HCT116 (cell line): ENCODE results near the gene HS6ST3.

ENCODE experiments used
- CEBPB ChIP-seq: IDR thresholded peaks from 2 replicates; pipeline ENCODE4 v1.6.1; 2012; ENCODE audit warnings: low read depth
- EZH2phosphoT487 ChIP-seq: fragments of 200-600 bp; IDR thresholded peaks from 2 replicates; pipeline ENCODE4 v1.6.1; 2018; ENCODE audit warnings: antibody characterized with exemption, borderline replicate concordance
- POLR2A ChIP-seq: IDR thresholded peaks from 2 replicates; pipeline ENCODE4 v1.7.0; 2011; ENCODE audit warnings: borderline replicate concordance; ENCODE audit not compliant: insufficient read depth, insufficient read length; ENCODE audit errors: extremely low read depth
- SRF ChIP-seq: IDR thresholded peaks from 2 replicates; pipeline ENCODE4 v1.6.1; 2012; ENCODE audit warnings: low read depth
- TF ChIP-seq, protein P1 (sequence below), 3 experiments: fragments of 200-600 bp in 1 of 3; sonication (generic) in 1 of 3; IDR thresholded peaks in 2 of 3; conservative IDR thresholded peaks in 1 of 3; 2 replicates each; pipeline ENCODE4 v1.5.1; 2012 to 2017; ENCODE audit warnings: low read depth in 2 of 3, low read length in 2 of 3, antibody characterized with exemption in 1 of 3, borderline replicate concordance in 1 of 3, control low read depth in 1 of 3, mild to moderate bottlenecking in 1 of 3, mixed read lengths in 1 of 3, mixed run types in 1 of 3, moderate library complexity in 1 of 3; ENCODE audit not compliant: insufficient read depth in 1 of 3
- TF ChIP-seq, protein P2 (sequence below): IDR thresholded peaks from 2 replicates; pipeline ENCODE4 v1.6.1; 2012

DNA sequence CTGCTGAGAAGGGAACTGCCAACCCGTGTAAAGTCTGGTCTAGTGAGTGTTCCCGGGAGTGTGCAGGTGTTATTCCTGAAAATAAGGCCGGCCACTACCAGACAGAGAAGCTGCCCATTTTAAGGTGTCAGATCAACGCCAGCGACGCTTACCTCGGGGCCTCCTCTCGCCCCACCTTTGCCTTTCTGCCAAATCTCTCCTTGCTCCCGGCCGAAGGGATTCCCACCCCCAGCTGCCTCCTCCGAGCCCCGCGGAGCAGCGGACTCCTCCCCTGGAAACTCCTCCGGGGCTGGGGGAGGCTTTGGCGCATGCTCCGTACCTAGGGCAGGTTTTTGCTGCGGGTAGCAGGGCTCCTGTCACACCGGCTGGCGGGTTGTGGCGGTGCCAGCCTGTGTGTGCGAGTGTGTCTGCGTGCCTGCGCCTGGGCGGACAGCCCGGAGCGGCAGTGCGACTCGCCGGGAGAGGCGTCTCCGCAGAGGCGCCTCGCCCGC is at the start of gene HS6ST3:
- no peak for TF ChIP-seq EZH2phosphoT487
- TF ChIP-seq, protein P1, sequence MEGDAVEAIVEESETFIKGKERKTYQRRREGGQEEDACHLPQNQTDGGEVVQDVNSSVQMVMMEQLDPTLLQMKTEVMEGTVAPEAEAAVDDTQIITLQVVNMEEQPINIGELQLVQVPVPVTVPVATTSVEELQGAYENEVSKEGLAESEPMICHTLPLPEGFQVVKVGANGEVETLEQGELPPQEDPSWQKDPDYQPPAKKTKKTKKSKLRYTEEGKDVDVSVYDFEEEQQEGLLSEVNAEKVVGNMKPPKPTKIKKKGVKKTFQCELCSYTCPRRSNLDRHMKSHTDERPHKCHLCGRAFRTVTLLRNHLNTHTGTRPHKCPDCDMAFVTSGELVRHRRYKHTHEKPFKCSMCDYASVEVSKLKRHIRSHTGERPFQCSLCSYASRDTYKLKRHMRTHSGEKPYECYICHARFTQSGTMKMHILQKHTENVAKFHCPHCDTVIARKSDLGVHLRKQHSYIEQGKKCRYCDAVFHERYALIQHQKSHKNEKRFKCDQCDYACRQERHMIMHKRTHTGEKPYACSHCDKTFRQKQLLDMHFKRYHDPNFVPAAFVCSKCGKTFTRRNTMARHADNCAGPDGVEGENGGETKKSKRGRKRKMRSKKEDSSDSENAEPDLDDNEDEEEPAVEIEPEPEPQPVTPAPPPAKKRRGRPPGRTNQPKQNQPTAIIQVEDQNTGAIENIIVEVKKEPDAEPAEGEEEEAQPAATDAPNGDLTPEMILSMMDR (IDR thresholded peaks at IDR 0.05 in 2 of 3, conservative IDR thresholded peaks at IDR 0.05 in 1 of 3; ENCODE audit: borderline replicate concordance in 1 of 3, insufficient read depth in 1 of 3, low read depth in 2 of 3, low read length in 2 of 3), result no peak
- no peak for TF ChIP-seq POLR2A
- TF ChIP-seq CEBPB, result no peak
- no peak for TF ChIP-seq SRF
- TF ChIP-seq, protein P2, sequence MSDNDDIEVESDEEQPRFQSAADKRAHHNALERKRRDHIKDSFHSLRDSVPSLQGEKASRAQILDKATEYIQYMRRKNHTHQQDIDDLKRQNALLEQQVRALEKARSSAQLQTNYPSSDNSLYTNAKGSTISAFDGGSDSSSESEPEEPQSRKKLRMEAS, result no peak
